ENCODE results near the gene LRIG3. TPM values are rescaled to one million over a fixed set of nuclear protein-coding genes. Genes with fewer than 3 reads are reported as not detected.

The LRIG3 gene
- total and polyA plus RNA-seq, 4 donors: 6.5 to 111 (median 22.1) TPM

- Histone ChIP-seq H3K27ac (ENCODE audit: low read depth in 1 of 2, low read length in 1 of 2) (no peak overlapping the region), H3K9me3 (ENCODE audit: control insufficient read depth in 4 of 4, insufficient read depth in 3 of 4, low read length in 3 of 4) (no peaks in the 10 kb centered on the region), H3K9ac (ENCODE audit: insufficient read depth in 1 of 2, low read length in 2 of 2) (no peak overlapping the region), H3K4me3 (no peak overlapping the region), H3K27me3 (ENCODE audit: control insufficient read depth in 3 of 3, insufficient read depth in 3 of 3, low read length in 2 of 3) (no peaks in the 10 kb centered on the region), H3K36me3 (ENCODE audit: control insufficient read depth in 4 of 4, insufficient read depth in 4 of 4, low read length in 4 of 4) (no peaks in the 10 kb centered on the region), H3K4me1 (ENCODE audit: control insufficient read depth in 5 of 5, insufficient read depth in 5 of 5, low read length in 5 of 5) (peaks cover 0 to 3% (median under 1%) of the 10 kb centered on the region in 5 donors)
- DNase-seq: no peak
- TF ChIP-seq, protein P1, sequence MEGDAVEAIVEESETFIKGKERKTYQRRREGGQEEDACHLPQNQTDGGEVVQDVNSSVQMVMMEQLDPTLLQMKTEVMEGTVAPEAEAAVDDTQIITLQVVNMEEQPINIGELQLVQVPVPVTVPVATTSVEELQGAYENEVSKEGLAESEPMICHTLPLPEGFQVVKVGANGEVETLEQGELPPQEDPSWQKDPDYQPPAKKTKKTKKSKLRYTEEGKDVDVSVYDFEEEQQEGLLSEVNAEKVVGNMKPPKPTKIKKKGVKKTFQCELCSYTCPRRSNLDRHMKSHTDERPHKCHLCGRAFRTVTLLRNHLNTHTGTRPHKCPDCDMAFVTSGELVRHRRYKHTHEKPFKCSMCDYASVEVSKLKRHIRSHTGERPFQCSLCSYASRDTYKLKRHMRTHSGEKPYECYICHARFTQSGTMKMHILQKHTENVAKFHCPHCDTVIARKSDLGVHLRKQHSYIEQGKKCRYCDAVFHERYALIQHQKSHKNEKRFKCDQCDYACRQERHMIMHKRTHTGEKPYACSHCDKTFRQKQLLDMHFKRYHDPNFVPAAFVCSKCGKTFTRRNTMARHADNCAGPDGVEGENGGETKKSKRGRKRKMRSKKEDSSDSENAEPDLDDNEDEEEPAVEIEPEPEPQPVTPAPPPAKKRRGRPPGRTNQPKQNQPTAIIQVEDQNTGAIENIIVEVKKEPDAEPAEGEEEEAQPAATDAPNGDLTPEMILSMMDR (IDR thresholded peaks at IDR 0.05; ENCODE audit: control extremely low read depth, extremely low read depth): no peak
- 89 to 90% methylated on average over 2 of the region's 2 CpGs for WGBS, 2 donors
- no peak for ATAC-seq (ENCODE audit: insufficient read depth, low FRiP score)
Observed at GRCh38 chr12:58930770-58931324, 10.5 kb upstream of the LRIG3 start.

- DNase-seq: no peak
- no peaks in the 10 kb centered on the region for H3K9me3 ChIP-seq (ENCODE audit: control insufficient read depth in 4 of 4, insufficient read depth in 3 of 4, low read length in 3 of 4)
- no peak overlapping the region for H3K4me3 ChIP-seq
- no peak overlapping the region for H3K27ac ChIP-seq (ENCODE audit: low read depth in 1 of 2, low read length in 1 of 2)
- ATAC-seq (ENCODE audit: insufficient read depth, low FRiP score): no peak
- no peaks in the 10 kb centered on the region for H3K27me3 ChIP-seq (ENCODE audit: control insufficient read depth in 3 of 3, insufficient read depth in 3 of 3, low read length in 2 of 3)
- no peaks in the 10 kb centered on the region for H3K36me3 ChIP-seq (ENCODE audit: control insufficient read depth in 4 of 4, insufficient read depth in 4 of 4, low read length in 4 of 4)
- 76 to 79% methylated on average over 4 of the region's 4 CpGs for WGBS, 2 donors
- no peak overlapping the region for H3K9ac ChIP-seq (ENCODE audit: insufficient read depth in 1 of 2, low read length in 2 of 2)
- TF ChIP-seq, protein P1 (IDR thresholded peaks at IDR 0.05; ENCODE audit: control extremely low read depth, extremely low read depth): no peak
- H3K4me1 ChIP-seq (ENCODE audit: control insufficient read depth in 5 of 5, insufficient read depth in 5 of 5, low read length in 5 of 5): peaks cover 0 to 14% (median 7%) of the 10 kb centered on the region in 5 donors
Observed at GRCh38 chr12:58927120-58927519, 6.8 kb upstream of the LRIG3 start.

- H3K27ac ChIP-seq (ENCODE audit: low read depth in 1 of 2, low read length in 1 of 2): no peak overlapping the region
- H3K9me3 ChIP-seq (ENCODE audit: control insufficient read depth in 4 of 4, insufficient read depth in 3 of 4, low read length in 3 of 4): no peaks in the 10 kb centered on the region
- H3K4me3 ChIP-seq: no peak overlapping the region
- no peaks in the 10 kb centered on the region for H3K36me3 ChIP-seq (ENCODE audit: control insufficient read depth in 4 of 4, insufficient read depth in 4 of 4, low read length in 4 of 4)
- TF ChIP-seq, protein P1 (IDR thresholded peaks at IDR 0.05; ENCODE audit: control extremely low read depth, extremely low read depth): no peak
- no peaks in the 10 kb centered on the region for H3K27me3 ChIP-seq (ENCODE audit: control insufficient read depth in 3 of 3, insufficient read depth in 3 of 3, low read length in 2 of 3)
- no peak for DNase-seq
- H3K4me1 ChIP-seq (ENCODE audit: control insufficient read depth in 5 of 5, insufficient read depth in 5 of 5, low read length in 5 of 5): peaks cover 0 to 14% (median 7%) of the 10 kb centered on the region in 5 donors
- no peak overlapping the region for H3K9ac ChIP-seq (ENCODE audit: insufficient read depth in 1 of 2, low read length in 2 of 2)
- no peak for ATAC-seq (ENCODE audit: insufficient read depth, low FRiP score)
Observed at GRCh38 chr12:58926586-58926985, 6.3 kb upstream of the LRIG3 start.

GRCh38 chr12:58925751-58926150 lies 5.4 kb upstream of the LRIG3 start:
- ATAC-seq (ENCODE audit: insufficient read depth, low FRiP score): no peak
- TF ChIP-seq, protein P1 (IDR thresholded peaks at IDR 0.05; ENCODE audit: control extremely low read depth, extremely low read depth): no peak
- no peak overlapping the region for H3K4me3 ChIP-seq
- no peaks in the 10 kb centered on the region for H3K36me3 ChIP-seq (ENCODE audit: control insufficient read depth in 4 of 4, insufficient read depth in 4 of 4, low read length in 4 of 4)
- WGBS, 2 donors: 61 to 67% methylated on average over 2 of the region's 2 CpGs
- H3K27ac ChIP-seq (ENCODE audit: low read depth in 1 of 2, low read length in 1 of 2): no peak overlapping the region
- H3K27me3 ChIP-seq (ENCODE audit: control insufficient read depth in 3 of 3, insufficient read depth in 3 of 3, low read length in 2 of 3): no peaks in the 10 kb centered on the region
- DNase-seq: peak in 1 of 3 donors; percentile 22
- H3K9ac ChIP-seq (ENCODE audit: insufficient read depth in 1 of 2, low read length in 2 of 2): no peak overlapping the region
- no peaks in the 10 kb centered on the region for H3K9me3 ChIP-seq (ENCODE audit: control insufficient read depth in 4 of 4, insufficient read depth in 3 of 4, low read length in 3 of 4)
- peaks cover 0 to 18% (median 7%) of the 10 kb centered on the region in 5 donors for H3K4me1 ChIP-seq (ENCODE audit: control insufficient read depth in 5 of 5, insufficient read depth in 5 of 5, low read length in 5 of 5)
